Astrocyte (in vitro differentiated cells and primary cell): ENCODE data around the gene PLEKHA1.

ENCODE experiments used
- EZH2 ChIP-seq: IDR thresholded peaks from 2 replicates; pipeline ENCODE4 v1.6.1; 2012; ENCODE audit warnings: mild to moderate bottlenecking, low read length, inconsistent platforms; ENCODE audit not compliant: insufficient read depth
- TF ChIP-seq, protein P1 (sequence below): IDR thresholded peaks from 2 replicates; pipeline ENCODE4 v1.5.1; 2011; ENCODE audit warnings: low read depth, mild to moderate bottlenecking, inconsistent platforms, low read length, moderate library complexity; ENCODE audit not compliant: insufficient read depth

DNA sequence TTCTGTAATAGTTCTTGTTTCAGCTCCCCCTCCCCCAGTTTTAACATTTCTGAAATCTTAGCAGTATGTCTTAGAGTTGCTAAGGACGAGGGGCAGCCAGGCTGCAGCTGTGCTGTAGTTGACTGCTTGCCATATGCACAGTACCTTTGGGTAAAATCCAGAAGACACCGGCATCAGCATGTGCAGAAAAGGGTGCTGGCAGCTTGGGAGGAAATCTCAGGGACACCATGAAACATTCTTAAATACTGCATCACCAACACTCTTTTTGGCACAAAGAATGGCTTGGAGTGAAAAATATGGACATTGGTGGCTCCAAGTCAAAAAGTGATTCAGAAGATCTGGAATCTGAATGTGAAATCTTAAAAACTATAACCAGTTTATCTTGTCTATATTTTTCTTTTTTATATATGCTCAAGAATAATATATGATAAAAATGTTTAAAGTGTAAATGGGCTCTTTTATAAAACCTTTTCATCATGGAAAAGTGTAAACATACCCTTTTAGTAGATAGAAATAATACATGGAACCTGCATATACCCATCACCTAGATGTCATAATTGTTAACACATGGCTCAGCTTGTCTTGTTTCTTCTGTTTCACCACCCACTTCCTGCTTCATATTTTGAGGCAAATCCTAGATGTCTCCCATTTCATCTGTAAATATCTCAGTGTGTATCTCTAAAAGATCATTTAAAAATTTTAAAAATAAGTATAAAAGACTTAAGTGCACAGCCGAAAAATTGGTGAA, 45.5 kb downstream of the PLEKHA1 start:
- TF ChIP-seq, protein P1, sequence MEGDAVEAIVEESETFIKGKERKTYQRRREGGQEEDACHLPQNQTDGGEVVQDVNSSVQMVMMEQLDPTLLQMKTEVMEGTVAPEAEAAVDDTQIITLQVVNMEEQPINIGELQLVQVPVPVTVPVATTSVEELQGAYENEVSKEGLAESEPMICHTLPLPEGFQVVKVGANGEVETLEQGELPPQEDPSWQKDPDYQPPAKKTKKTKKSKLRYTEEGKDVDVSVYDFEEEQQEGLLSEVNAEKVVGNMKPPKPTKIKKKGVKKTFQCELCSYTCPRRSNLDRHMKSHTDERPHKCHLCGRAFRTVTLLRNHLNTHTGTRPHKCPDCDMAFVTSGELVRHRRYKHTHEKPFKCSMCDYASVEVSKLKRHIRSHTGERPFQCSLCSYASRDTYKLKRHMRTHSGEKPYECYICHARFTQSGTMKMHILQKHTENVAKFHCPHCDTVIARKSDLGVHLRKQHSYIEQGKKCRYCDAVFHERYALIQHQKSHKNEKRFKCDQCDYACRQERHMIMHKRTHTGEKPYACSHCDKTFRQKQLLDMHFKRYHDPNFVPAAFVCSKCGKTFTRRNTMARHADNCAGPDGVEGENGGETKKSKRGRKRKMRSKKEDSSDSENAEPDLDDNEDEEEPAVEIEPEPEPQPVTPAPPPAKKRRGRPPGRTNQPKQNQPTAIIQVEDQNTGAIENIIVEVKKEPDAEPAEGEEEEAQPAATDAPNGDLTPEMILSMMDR, result no peak
- TF ChIP-seq EZH2, result no peak
